Measurements from ENCODE around the gene UBE2J1. TPM values are rescaled to one million over a fixed set of nuclear protein-coding genes. Genes with fewer than 3 reads are reported as not detected.

The UBE2J1 gene
- total RNA-seq, 1 donor from 2014 or later: 13.1 TPM

DNA sequence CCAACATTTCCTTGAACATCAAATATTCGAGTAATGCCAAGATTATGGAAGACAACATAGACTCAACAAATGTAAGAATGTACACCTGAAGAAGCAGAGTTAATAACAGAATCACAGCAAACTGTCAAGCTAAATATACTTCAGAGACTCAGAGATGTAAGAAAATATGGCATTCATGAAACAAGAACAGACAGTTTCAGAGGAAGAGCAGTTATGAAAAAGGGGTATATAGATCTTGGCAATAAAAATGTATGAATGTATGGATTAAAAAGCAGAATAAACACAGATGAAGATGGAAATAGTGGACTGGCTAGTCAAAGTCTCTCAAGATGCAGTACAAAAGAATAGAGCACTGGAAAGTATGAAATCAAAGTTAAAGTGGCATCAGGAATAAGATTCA is 41.1 kb upstream of the UBE2J1 start:
- peaks cover 19% of the 10 kb centered on the region for H3K4me1 ChIP-seq
- no peaks in the 10 kb centered on the region for H3K27me3 ChIP-seq (ENCODE audit: low read depth)
- no peak overlapping the region for H3K27ac ChIP-seq (replicated peaks)
- intact Hi-C loops (cut with micrococcal nuclease): no loop called here
- no peak for DNase-seq
- no peak overlapping the region for H3K4me3 ChIP-seq
- TF ChIP-seq, protein P1, sequence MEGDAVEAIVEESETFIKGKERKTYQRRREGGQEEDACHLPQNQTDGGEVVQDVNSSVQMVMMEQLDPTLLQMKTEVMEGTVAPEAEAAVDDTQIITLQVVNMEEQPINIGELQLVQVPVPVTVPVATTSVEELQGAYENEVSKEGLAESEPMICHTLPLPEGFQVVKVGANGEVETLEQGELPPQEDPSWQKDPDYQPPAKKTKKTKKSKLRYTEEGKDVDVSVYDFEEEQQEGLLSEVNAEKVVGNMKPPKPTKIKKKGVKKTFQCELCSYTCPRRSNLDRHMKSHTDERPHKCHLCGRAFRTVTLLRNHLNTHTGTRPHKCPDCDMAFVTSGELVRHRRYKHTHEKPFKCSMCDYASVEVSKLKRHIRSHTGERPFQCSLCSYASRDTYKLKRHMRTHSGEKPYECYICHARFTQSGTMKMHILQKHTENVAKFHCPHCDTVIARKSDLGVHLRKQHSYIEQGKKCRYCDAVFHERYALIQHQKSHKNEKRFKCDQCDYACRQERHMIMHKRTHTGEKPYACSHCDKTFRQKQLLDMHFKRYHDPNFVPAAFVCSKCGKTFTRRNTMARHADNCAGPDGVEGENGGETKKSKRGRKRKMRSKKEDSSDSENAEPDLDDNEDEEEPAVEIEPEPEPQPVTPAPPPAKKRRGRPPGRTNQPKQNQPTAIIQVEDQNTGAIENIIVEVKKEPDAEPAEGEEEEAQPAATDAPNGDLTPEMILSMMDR (IDR thresholded peaks at IDR 0.05; ENCODE audit: borderline replicate concordance): no peak
- H3K9me3 ChIP-seq (replicated peaks): peaks cover 10% of the 10 kb centered on the region
- no peaks in the 10 kb centered on the region for H3K36me3 ChIP-seq

DNA sequence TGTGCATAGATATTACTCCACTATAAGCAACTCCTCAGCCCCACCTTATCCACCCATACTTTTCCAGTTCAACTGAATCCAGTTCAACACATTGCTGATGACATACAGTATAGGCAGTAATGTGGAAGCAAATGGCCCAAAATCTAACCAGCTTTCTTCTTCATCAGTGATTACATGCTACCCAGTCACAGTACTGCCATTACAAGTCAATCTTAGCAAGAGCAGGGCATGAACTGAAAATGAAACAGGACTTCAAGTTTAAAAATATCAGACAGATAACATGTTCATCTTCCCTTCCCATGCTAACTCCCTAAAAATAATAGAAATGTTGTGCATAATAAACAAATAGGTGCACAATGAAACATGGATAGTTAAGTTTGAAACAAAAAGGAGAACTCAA is 40.3 kb upstream of the UBE2J1 start:
- intact Hi-C loops (cut with micrococcal nuclease): no loop called here
- no peaks in the 10 kb centered on the region for H3K36me3 ChIP-seq
- peaks cover 10% of the 10 kb centered on the region for H3K9me3 ChIP-seq (replicated peaks)
- no peak overlapping the region for H3K4me3 ChIP-seq
- peaks cover 14% of the 10 kb centered on the region for H3K4me1 ChIP-seq
- H3K27me3 ChIP-seq (ENCODE audit: low read depth): no peaks in the 10 kb centered on the region
- H3K27ac ChIP-seq (replicated peaks): no peak overlapping the region
- TF ChIP-seq, protein P1 (IDR thresholded peaks at IDR 0.05; ENCODE audit: borderline replicate concordance): no peak
- no peak for DNase-seq

DNA sequence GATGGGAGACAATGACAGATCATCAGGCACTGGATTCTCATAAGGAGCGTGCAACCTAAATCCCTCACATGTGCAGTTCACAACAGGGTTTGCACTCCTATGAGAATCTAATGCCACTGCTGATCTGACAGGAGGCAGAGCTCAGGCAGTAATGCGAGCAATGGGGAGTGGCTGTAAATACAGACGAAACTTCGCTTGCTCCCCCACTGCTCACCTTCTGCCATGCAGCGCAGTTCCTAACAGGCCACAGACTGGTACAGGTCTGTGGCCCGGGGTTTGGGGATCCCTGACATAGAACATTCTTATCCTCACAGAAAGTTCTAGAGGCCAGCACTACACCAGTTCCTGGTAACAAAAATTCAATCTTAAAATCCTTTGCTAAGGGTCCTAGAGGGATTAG is 36.3 kb upstream of the UBE2J1 start:
- Histone ChIP-seq H3K27ac (replicated peaks) (no peak overlapping the region), H3K9me3 (replicated peaks) (peaks cover 7% of the 10 kb centered on the region), H3K27me3 (ENCODE audit: low read depth) (no peaks in the 10 kb centered on the region), H3K4me3 (no peak overlapping the region), H3K4me1 (peaks cover 30% of the 10 kb centered on the region), H3K36me3 (no peaks in the 10 kb centered on the region)
- intact Hi-C loops (cut with micrococcal nuclease): no loop called here
- DNase-seq: no peak
- TF ChIP-seq, protein P1 (IDR thresholded peaks at IDR 0.05; ENCODE audit: borderline replicate concordance): no peak

DNA sequence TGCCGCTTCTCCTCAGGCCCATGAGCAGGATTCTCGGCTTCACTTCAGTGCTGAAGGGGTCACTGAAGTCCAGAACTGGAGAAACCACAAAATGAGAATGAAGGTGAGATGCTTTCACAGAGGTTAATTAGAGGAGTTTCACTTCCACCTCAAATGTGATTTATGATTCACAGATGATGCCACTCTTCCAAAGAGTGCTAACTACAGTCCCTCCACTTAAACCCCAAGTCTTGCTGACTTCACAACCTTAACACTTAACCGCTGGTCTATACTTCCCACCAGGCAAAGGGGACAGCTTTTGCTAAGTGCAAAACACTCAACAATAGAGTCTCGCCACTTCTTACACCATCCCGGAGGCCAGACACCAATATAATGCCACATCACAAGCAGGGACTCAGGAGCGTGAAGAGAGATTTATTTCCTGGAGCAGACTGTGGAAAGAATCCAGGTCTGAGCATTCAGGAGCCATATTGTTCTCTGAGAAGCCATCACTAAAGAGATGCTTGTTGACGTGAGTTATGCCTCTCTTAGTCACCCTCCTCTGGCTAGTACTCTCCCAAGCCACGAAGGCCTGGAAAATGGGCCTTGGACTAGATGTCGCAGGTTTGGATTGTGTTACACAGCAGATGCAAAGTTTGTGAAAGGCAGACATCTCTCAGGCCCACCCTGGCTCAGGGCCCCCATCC is 35.1 kb upstream of the UBE2J1 start:
- Histone ChIP-seq H3K4me1 (peaks cover 24% of the 10 kb centered on the region), H3K4me3 (no peak overlapping the region), H3K27me3 (ENCODE audit: low read depth) (no peaks in the 10 kb centered on the region), H3K27ac (replicated peaks) (no peak overlapping the region), H3K9me3 (replicated peaks) (no peaks in the 10 kb centered on the region), H3K36me3 (no peaks in the 10 kb centered on the region)
- DNase-seq: no peak
- intact Hi-C loops (cut with micrococcal nuclease): no loop called here
- TF ChIP-seq, protein P1 (IDR thresholded peaks at IDR 0.05; ENCODE audit: borderline replicate concordance): no peak

DNA sequence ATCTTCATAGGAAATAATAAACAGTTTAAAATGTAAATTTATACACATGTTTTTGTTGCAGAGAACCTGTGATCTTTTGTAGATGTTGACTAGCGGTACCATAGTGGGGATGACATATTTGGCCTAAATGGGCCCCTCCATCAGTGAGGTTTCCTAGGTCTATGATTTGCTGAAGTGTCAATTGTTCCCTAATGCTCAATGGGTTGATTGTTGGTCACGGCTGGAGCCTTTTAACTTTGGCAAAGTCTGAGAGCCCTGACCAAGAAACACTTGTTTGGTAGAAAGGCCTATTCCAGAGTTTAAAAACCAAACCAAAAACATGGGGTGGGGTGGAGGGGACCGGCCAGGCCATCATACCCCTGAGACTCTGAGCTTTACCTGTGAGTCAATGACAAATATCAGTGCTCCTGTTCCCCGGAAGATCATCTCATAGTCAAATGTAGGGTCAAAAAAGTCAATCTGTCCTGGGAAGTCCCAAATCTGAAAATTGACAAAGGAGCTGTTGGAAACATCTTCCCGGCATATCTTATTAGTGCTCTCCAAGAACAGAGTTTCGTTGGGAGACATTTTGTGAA is 34.5 kb upstream of the UBE2J1 start:
- Histone ChIP-seq H3K4me3 (no peak overlapping the region), H3K36me3 (no peaks in the 10 kb centered on the region), H3K27me3 (ENCODE audit: low read depth) (no peaks in the 10 kb centered on the region), H3K27ac (replicated peaks) (no peak overlapping the region), H3K4me1 (peaks cover 18% of the 10 kb centered on the region), H3K9me3 (replicated peaks) (no peaks in the 10 kb centered on the region)
- intact Hi-C loops (cut with micrococcal nuclease): no loop called here
- no peak for DNase-seq
- TF ChIP-seq, protein P1 (IDR thresholded peaks at IDR 0.05; ENCODE audit: borderline replicate concordance): no peak

Data from left ventricle myocardium inferior (tissue), 1 donor.